Epithelial cell of prostate (primary cell): Measurements from ENCODE around the gene NRF1.
A peak's percentile ranks its signal among the peaks of the same experiment; 100 is the strongest.
"Not testable (repeated sequence)": the region's sequence is repeated elsewhere in the genome, so short reads cannot be mapped to it uniquely, and the experiment has no call there.

Experiments used
- DNase-seq: peaks from one replicate; pipeline ENCODE4 v3.0.0-alpha.2; 2011; ENCODE audit warnings: low read depth, low spot score
- H3K27ac ChIP-seq: fragments of 450-650 bp; 2 replicates; pipeline ENCODE4 v1.5.1; 2017; ENCODE audit warnings: mild to moderate bottlenecking

Gene NRF1

GRCh38 chr7:129643550-129644170 lies 32.1 kb downstream of the NRF1 start:
- H3K27ac ChIP-seq, result no peak overlapping the region

GRCh38 chr7:129644634-129645230 lies 33.2 kb downstream of the NRF1 start:
- no peak for DNase-seq
- H3K27ac ChIP-seq, result no peak overlapping the region

More at GRCh38 chr7:129643550-129644170, 32.1 kb downstream of the NRF1 start:
- DNase-seq, result no peak

DNA sequence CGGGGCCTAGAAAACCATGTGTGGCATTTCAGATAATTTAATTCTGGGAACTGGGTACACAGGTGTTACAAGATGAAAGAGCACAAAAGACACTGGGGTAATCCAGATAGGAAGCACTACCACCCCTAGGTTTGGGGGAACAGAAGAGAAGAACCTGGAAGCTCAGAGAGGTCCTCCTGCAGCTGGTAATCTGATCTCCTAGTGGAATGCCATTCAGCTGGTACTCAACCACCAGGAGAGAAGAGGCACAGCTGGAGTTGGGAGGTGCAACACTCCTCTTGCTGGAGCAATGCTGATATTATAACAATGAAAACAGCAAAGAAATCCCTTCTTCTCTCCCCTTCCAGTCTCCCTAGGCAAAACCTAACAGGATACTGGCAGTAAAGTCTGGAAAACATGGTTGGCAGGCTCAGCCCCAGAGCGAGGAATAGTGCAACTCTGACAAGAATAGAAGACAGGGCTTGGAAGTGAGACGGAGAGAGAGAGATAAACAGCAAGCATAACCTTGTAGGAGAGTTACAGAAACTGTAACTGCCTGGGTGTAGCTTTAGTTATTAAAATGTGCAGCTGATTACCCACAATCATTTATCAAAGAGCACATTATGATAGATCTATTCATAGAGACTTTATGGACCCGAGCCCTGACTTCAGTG lies 35.0 kb downstream of the NRF1 start:
- no peak for DNase-seq
- H3K27ac ChIP-seq, result no peak overlapping the region

GRCh38 chr7:129649128-129649690 lies 37.7 kb downstream of the NRF1 start:
- DNase-seq, result no peak

GRCh38 chr7:129650056-129650758 lies 38.7 kb downstream of the NRF1 start:
- DNase-seq, result no peak
- no peak overlapping the region for H3K27ac ChIP-seq

More at GRCh38 chr7:129649128-129649690, 37.7 kb downstream of the NRF1 start:
- no peak overlapping the region for H3K27ac ChIP-seq

DNA sequence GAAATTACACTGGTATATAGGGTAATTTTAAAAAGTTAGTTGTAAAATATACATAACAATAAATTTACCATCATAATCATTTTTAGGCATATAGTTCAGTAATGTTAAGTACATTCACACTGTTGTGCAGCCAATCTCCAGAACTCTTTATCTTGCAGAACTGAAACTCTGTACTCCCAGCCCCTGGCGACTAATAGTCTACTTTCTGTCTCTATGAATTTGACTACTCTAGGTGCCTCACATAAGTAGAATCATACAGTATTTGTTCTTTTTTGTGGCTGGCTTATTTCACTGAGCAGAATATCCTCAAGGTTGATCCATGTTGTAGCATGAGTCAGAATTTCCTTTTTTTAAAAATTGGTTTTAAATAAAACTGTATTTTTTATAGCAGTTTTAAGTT lies 41.4 kb downstream of the NRF1 start:
- DNase-seq, result no peak
- H3K27ac ChIP-seq, result no peak overlapping the region

- H3K27ac ChIP-seq, result no peak overlapping the region
- no peak for DNase-seq
These were observed 44.3 kb downstream of the NRF1 start for GRCh38 chr7:129655811-129656210.

DNA sequence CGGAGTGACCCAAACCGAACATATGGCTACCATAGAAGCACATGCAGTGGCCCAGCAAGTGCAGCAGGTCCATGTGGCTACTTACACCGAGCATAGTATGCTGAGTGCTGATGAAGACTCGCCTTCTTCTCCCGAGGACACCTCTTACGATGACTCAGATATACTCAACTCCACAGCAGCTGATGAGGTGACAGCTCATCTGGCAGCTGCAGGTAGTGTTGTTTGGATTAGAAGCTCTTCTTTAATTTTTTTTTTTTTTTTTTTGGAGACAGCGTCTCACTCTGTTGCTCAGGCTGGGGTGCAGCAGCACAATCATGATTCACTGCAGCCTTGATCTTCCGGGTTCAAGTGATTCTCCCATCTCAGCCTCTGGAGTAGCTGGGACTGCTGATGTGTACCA lies 45.8 kb downstream of the NRF1 start:
- H3K27ac ChIP-seq, result no peak overlapping the region

GRCh38 chr7:129659907-129660306 lies 48.4 kb downstream of the NRF1 start:
- H3K27ac ChIP-seq, DNase-seq: not testable (repeated sequence)

More for the DNA sequence above, 45.8 kb downstream of the NRF1 start:
- peak; percentile 89 for DNase-seq

DNA sequence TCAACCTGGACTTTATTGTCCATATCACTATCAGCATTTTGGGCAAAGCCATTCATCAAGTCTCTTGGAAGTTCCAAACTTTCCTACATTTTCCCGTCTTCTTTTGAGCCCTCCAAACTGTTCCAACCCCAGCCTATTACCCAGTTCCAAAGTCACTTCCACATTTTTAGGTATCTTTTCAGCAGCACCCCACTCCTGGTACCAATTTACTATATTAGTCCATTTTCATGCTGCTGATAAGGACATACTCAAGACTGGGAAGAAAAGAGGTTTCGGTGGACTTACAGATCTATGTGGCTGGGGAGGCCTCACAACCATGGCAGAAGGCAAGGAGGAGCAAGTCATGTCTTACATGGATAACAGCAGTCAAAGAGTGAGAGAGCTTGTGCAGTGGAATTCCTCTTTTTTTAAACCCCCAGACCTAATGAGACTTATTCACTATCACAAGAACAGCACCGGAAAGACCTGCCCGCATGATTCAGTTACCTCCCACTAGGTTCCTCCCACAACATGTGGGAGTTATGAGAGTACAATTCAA lies 50.2 kb downstream of the NRF1 start:
- DNase-seq, result no peak
- no peak overlapping the region for H3K27ac ChIP-seq

- DNase-seq, H3K27ac ChIP-seq: not testable (repeated sequence)
These were observed 51.7 kb downstream of the NRF1 start for GRCh38 chr7:129663240-129663639.

GRCh38 chr7:129664029-129665012 lies 52.8 kb downstream of the NRF1 start:
- H3K27ac ChIP-seq, result peak overlapping the region; percentile 56
- no peak for DNase-seq

DNA sequence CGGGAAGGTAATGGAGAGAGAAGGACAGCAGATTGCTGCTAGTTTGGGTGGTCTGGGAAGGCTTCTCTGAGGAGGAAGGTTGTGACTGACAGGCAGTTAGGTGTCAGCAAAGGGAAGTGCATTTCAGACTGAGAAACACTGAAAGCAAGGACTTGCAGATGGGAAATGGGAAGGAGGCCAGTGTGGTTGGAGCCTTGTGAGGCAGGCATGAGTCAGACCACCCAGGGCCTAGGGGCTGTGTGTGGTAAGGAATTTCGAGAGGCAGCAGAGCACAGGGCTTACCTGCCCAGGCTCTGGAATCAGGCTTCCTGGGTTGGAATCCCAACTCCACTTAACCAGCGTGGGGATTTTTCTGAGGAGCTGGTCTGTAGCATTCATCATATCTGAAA lies 53.5 kb downstream of the NRF1 start:
- H3K27ac ChIP-seq, result peak overlapping the region; percentile 56
- DNase-seq, result peak; percentile 74

- DNase-seq, result no peak
- no peak overlapping the region for H3K27ac ChIP-seq
These were observed 55.6 kb downstream of the NRF1 start for GRCh38 chr7:129667116-129667515.

DNA sequence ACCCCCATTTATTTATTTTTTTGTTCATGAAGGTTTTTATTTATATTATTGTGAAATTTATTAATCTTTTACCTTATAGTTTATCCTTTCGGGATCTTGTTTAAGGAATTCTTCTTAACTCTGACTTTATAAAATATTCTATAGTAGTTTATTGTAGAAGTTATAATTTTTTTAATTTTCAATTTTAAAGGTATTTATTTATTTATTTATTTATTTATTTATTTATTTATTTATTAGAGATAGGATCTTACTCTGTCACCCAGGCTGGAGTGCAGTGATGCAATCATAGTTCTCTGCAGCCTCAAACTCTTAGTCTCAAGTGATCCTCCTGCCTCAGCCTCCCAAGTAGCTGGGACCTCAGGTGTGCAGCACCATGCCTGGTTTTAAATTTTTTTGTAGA lies 56.0 kb downstream of the NRF1 start:
- no peak for DNase-seq

DNA sequence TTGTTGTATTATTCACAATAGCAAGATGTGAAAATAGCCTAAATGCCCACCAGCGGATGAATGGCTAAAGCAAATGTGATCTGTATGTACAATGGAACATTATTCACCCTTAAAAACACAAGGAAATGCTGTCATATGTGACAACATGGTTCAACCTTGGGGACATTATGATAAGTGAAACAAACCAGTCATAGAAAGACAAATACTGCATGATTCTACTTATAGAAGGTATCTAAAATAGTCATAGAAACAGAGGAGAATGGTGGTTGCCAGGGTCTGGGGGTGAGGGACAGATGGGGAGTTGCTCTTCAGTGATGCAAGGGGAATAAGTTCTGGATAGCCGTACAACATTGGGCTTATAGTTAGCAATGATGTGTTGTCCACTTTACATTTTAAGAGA lies 58.4 kb downstream of the NRF1 start:
- DNase-seq, result no peak
- H3K27ac ChIP-seq, result no peak overlapping the region

More for the DNA sequence above, 56.0 kb downstream of the NRF1 start:
- H3K27ac ChIP-seq, result no peak overlapping the region

- H3K27ac ChIP-seq, result no peak overlapping the region
- DNase-seq, result no peak
These were observed 59.1 kb downstream of the NRF1 start for GRCh38 chr7:129670656-129671055.

GRCh38 chr7:129671266-129671665 lies 59.7 kb downstream of the NRF1 start:
- no peak for DNase-seq
- no peak overlapping the region for H3K27ac ChIP-seq

- not testable (repeated sequence) for DNase-seq, H3K27ac ChIP-seq
These were observed 63.0 kb downstream of the NRF1 start for GRCh38 chr7:129674475-129674874.
